ENCODE measurements around the gene PHF12.

- no peak for TF ChIP-seq CTCF (IDR thresholded peaks at IDR 0.05; ENCODE audit: insufficient read depth, low read length)
- no peak for TF ChIP-seq POLR2AphosphoS5 (IDR thresholded peaks at IDR 0.05; ENCODE audit: low read depth)
- TF ChIP-seq REST (IDR thresholded peaks at IDR 0.05; ENCODE audit: insufficient replicate concordance, low read depth) = no peak
- no peak for TF ChIP-seq GABPA (IDR thresholded peaks at IDR 0.05; ENCODE audit: low read depth)
Observed at GRCh38 chr17:28882154-28882895, 69.0 kb downstream of the PHF12 start.

Data from HL-60 (cell line).